Osteocyte (in vitro differentiated cells): ENCODE data around the gene CD226. TPM values are rescaled to one million over a fixed set of nuclear protein-coding genes. Genes with fewer than 3 reads are reported as not detected.
A peak's percentile ranks its signal among the peaks of the same experiment; 100 is the strongest.

Experiments
- DNase-seq: peaks from one replicate; pipeline ENCODE4 v3.0.0; 2021; ENCODE audit warnings: mixed read lengths; ENCODE audit not compliant: unreplicated experiment; ENCODE audit errors: extremely low spot score
- H3K27ac Mint-ChIP-seq: one replicate; pipeline ENCODE4 v1.8.0; 2021; ENCODE audit warnings: mild to moderate bottlenecking, mixed read lengths; ENCODE audit not compliant: unreplicated experiment
- H3K27me3 Mint-ChIP-seq: one replicate; pipeline ENCODE4 v1.8.0; 2021; ENCODE audit warnings: mixed read lengths; ENCODE audit not compliant: unreplicated experiment
- H3K36me3 Mint-ChIP-seq: one replicate; pipeline ENCODE4 v1.8.0; 2021; ENCODE audit warnings: mixed read lengths; ENCODE audit not compliant: unreplicated experiment
- H3K4me1 Mint-ChIP-seq: one replicate; pipeline ENCODE4 v1.8.0; 2021; ENCODE audit warnings: mixed read lengths; ENCODE audit not compliant: unreplicated experiment
- H3K4me3 Mint-ChIP-seq: one replicate; pipeline ENCODE4 v1.8.0; 2021; ENCODE audit warnings: mild to moderate bottlenecking, moderate library complexity, mixed read lengths; ENCODE audit not compliant: unreplicated experiment
- H3K9me3 Mint-ChIP-seq: one replicate; pipeline ENCODE4 v1.8.0; 2021; ENCODE audit warnings: mixed read lengths; ENCODE audit not compliant: unreplicated experiment
- CTCF ChIP-seq: fragments of 200-600 bp; sonication (generic); IDR thresholded peaks from 2 replicates; pipeline ENCODE4 v1.5.0; 2021; ENCODE audit warnings: antibody characterized with exemption, mild to moderate bottlenecking, moderate library complexity
- total RNA-seq: library from RNA; stranded (reverse); gene quantifications from 2 replicates; pipeline ENCODE4 v1.2.1, GENCODE V29; 2021

Gene CD226
- total RNA-seq, 1 donor from 2014 or later = 0.46 TPM

GRCh38 chr18:69935319-69936190 lies 12.1 kb downstream of the CD226 start:
- Mint-ChIP-seq H3K27ac (peak overlapping the region; percentile 58), H3K36me3 (no peaks in the 10 kb centered on the region), H3K4me1 (peaks cover 12% of the 10 kb centered on the region), H3K4me3 (no peak overlapping the region), H3K9me3 (no peaks in the 10 kb centered on the region), H3K27me3 (no peaks in the 10 kb centered on the region)
- no peak for TF ChIP-seq CTCF
- DNase-seq = no peak

GRCh38 chr18:69934601-69935265 lies 12.9 kb downstream of the CD226 start:
- Mint-ChIP-seq H3K36me3 (no peaks in the 10 kb centered on the region), H3K4me1 (peaks cover 12% of the 10 kb centered on the region)

GRCh38 chr18:69929041-69929774 lies 18.5 kb downstream of the CD226 start:
- TF ChIP-seq CTCF = no peak
- no peak overlapping the region for H3K4me3 Mint-ChIP-seq
- no peaks in the 10 kb centered on the region for H3K9me3 Mint-ChIP-seq
- H3K27me3 Mint-ChIP-seq = no peaks in the 10 kb centered on the region
- H3K27ac Mint-ChIP-seq = no peak overlapping the region
- no peaks in the 10 kb centered on the region for H3K36me3 Mint-ChIP-seq
- DNase-seq = no peak
- no peaks in the 10 kb centered on the region for H3K4me1 Mint-ChIP-seq

More at GRCh38 chr18:69934601-69935265, 12.9 kb downstream of the CD226 start:
- TF ChIP-seq CTCF = no peak
- Mint-ChIP-seq H3K27ac (no peak overlapping the region), H3K4me3 (no peak overlapping the region), H3K9me3 (no peaks in the 10 kb centered on the region), H3K27me3 (no peaks in the 10 kb centered on the region)
- DNase-seq = no peak

GRCh38 chr18:69916412-69916811 lies 31.3 kb downstream of the CD226 start:
- TF ChIP-seq CTCF = no peak
- no peak for DNase-seq

More at GRCh38 chr18:69916412-69916811, 31.3 kb downstream of the CD226 start:
- Mint-ChIP-seq H3K36me3 (no peaks in the 10 kb centered on the region), H3K4me1 (no peaks in the 10 kb centered on the region), H3K4me3 (no peak overlapping the region), H3K9me3 (no peaks in the 10 kb centered on the region), H3K27ac (no peak overlapping the region), H3K27me3 (no peaks in the 10 kb centered on the region)
